Measurements from ENCODE around the gene GALNT18.
"Not testable (repeated sequence)": the region's sequence is repeated elsewhere in the genome, so short reads cannot be mapped to it uniquely, and the experiment has no call there.

Gene GALNT18

DNA sequence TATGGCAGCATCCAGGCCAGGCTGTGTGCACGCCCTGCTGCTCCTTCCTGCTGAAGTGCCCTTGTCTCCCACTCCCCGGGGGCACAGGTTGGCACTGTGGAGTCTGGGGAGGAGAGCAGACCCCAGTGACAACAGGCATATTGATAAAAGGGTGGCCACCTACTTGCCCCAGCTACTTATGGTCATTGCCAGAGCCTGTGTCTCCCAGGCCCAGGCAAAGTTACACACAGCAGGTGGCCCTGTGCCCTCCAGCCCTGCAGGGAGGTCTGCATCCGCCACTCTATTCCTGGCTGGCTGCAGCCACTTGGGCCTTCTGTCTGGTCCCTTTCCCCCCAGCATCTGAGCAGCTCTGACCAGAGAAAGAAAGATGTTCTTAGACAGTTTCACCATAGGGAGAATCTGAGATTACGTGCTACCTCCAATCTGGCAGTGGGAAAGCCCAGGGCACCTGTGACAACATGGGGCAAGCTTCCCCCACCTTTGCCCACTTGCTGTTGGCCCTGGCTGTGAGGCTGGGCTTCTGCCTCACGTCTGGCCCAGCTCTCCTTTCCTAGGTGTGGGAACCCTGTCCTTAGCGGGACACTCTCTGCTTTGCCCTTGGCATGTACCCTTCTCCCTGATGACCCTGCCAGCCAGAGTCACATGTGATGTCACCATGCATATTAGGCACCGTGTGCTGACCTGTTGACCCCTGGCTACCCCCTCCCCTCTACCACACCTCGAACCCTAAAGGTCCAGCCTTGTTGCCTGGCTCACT lies 243.4 kb downstream of the GALNT18 start:
- no peak for DNase-seq

DNA sequence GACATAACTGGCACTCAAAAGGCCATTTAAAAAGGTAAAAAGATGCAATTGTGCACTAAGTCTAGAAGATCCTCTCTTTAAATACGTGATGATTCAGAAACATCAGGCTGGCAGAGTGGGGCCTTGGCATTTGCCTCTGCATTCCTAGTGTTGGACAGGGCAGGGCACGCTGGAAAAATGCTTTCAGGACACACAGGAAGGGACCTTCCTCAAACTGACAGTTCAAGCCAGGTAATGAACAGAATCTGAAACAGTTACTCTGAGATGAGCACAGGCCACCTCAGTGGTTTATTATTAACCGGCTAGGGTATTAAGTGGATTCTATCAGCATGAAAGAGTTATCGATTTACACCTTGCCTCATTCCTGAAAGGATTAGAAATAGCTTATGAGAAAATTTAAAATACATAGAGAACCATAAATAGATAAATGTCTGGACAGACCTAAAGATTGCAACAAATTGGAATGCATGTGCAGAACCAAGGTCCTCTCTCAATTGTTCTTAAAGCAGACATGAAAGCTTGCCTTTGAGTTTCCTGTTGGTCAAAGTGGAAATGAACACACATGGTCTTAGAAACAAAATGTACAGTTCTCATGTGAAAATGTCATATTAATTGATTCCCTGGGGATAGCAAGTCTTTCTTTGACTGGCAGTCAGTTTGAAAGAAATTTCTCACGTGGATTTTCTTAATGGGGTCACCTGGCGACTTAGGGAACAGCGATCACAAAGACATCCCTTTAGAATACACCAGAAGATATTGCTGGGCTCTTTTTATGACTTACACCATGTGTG lies 247.3 kb downstream of the GALNT18 start:
- no peak for DNase-seq

DNA sequence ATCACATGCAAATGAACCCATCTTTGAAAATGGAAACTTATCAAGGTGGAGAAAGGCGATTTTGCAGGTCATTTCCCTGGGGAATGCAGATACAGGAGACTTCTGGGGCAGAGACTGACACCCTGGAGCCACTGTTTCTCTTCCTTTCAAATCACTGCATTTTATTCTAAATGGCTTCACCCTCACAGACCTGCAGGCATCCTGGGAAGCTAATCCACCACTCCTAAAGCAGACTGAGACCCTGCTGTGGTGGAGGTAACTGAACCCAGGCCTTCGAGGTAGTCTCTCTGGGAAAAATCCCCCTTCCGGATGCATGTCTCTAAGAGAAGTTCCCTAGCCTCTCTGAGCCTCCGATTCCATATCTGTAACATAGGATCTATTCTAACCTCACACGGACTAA lies 247.9 kb downstream of the GALNT18 start:
- DNase-seq, result no peak

DNA sequence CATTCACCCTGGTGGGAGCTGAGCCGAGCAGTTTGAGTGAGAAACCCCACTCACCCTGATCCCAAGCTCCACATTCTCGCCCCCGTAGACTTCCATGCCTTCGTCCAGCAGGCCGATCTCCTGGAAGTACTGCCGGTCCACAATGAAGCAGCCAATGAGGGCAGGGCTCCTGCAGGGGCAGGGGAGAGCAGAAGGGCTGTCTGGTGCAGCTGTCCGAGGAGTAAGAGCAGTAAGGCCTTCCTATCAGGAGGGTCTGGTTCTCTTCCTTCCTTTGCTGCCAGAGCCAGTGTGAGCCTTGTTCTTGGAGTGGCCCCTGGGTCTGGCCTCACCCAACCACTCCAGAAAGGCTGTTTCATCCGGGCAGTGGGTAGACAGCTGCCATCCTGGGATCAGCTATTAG lies 249.3 kb downstream of the GALNT18 start:
- no peak for DNase-seq

DNA sequence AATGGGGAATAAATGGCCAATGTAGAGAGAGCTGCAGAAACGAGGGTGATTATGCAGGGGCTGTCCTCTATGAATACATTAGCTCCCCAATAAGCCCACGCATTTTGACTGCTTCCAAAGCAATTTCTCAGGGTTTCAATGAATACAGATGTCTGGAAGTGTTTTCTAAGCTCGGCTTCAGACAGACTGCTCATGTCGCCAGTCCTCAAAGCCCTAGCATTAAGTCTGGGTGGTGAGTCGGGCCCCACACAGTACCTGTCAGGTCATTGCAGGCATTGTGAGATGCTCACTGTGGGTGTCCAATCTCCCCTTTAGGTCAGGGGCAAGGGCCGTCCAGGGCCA lies 250.9 kb downstream of the GALNT18 start:
- DNase-seq, result no peak

DNA sequence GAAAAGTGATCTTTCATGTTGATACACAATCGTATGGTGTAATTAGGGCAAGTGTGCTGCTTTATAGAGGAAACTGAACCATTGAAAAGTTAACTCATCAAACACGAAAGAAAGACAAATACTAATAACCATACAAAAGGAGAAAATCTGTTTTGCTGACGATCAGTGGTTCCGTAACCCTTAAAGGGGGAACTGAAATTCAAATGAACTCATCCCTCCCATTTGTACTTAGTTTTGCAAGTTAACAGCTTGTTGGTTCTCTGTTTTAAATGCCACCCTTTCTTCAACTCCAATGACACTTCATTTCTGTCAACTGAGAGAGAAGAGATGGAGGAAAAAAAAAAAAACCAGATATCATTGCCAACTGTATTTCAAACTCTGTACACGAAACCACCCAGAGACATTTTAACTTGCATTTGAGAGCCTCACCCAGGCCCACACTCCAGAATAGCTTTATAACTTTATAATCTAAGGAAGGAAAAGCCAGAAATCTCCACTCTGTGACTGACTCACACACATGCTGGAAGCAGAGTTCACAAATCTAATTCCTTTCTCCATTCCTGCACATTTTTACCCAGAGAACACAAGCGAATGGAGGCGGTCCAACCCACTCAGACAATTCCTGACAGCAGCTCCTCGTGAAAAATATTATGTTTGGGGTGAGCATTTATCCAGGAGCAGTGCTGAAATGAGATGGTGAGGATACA lies 251.4 kb downstream of the GALNT18 start:
- DNase-seq, result no peak

DNA sequence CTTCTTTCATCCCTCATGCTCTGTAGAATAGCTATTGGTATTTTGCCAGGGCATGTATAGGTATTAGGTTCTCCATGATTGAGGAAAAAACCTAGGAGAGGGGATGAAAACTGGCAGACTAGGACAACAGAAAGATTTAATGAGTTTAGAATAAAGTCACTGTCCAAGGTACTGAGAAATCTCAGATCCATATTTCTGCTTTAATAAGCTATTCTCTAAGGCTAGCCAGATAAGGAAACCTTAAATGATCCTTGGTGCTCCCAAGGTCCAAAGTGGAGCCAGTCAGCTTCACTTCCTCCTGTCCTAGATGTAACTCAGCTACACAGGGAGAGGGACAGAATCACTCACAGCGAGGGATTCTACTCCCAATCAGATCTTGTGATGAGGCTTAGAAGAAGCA lies 255.0 kb downstream of the GALNT18 start:
- DNase-seq, result no peak

DNA sequence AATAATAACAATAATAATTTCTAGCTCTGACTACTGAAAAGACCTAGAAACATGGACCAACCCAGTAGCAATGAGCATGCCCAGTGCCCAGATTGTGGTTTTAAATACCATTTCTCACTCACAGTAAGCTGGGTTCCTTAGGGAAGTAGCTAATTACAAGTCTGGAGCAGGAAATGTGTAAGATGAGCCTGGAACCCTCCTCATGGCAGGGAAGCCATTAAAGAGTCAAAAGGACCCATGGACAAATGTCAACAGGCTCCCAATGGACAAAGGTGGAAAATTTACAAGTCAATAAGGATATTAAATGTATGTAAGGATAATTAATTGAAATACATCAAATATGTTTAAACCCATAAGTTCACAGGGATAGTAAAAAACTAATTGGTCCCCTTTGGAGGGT lies 258.1 kb downstream of the GALNT18 start:
- no peak for DNase-seq

DNA sequence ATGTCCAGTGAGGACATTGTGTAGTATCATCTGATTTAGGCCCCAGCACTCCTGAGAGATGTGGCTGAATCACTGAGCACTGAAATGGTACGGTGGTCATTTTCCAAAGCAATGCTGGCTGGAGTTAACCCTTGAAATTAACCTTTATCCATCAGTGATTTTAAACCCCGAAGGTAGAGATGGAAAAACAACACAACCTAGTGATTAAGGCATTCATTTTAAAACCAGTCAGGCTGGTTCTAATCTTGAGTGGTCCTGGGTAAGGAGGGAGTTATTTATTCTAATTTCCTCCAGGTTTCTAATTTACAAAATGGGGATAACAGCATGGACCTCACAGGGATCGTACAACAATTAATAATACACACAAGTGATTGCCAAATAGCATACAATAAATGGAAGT lies 262.2 kb downstream of the GALNT18 start:
- no peak for DNase-seq

DNA sequence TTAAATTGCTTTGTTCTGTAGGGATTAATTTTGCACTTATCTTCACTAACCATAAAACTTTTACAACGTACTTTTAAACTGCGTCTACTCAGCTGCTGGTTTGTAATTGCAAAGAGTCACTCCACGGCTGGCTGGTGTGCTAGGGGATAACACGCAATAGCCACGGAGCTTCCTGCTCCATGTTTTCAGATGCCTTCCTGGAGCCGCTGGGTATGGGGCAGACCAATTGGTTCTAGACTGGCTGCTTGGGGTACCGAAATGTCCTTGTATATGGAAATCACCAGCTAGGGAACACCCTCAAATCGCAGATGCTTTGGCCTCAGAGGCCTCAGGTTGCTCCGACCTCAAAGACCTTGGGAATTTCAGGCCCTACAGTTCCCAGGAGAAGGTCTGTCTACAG lies 265.0 kb downstream of the GALNT18 start:
- DNase-seq, result no peak

DNA sequence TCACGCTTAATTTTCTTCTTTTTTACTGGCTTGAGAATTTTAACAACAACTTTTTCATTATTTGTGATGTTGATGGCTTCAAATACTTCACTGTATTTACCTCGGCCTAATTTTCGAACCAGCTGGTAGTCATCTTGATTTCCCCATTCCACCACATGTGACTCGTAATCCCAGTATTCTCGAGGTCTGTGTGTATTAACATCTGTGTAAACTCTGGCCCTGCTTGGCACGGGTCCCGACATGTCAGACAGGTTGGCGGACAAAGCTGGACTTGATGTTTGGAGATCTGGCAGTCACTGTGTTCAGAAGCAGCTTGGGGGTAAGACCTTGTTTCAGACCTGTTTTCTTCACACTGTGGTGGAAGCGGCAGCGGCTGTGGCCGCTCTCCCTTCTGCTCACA lies 268.9 kb downstream of the GALNT18 start, which contains the start of gene CSNK2A3:
Gene CSNK2A3, minus strand, starts transcription at position 373 of the 400 bp plus-strand sequence. Its CDS starts 131 bp downstream, at position 242.
- DNase-seq, result not testable (repeated sequence)

DNA sequence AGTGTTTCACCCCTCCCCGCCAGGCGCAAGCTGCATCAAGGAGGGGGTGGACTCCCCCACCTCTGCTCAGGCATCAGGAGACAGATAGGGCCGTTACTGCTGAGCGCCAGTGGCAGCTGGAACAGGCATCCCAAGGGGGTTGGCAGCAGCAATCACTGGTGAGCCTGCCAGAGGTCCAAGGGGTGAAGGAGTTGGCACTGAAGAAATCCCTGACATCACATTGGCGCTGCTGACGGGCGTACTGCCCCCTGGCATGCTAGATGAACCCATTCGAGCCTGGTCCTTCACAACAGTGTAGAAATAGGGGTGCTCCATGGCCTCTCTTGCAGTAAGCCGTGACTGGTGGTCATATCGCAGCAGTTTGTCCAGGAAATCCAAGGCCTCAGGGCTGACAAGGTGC lies 270.0 kb downstream of the GALNT18 start:
- not testable (repeated sequence) for DNase-seq

DNA sequence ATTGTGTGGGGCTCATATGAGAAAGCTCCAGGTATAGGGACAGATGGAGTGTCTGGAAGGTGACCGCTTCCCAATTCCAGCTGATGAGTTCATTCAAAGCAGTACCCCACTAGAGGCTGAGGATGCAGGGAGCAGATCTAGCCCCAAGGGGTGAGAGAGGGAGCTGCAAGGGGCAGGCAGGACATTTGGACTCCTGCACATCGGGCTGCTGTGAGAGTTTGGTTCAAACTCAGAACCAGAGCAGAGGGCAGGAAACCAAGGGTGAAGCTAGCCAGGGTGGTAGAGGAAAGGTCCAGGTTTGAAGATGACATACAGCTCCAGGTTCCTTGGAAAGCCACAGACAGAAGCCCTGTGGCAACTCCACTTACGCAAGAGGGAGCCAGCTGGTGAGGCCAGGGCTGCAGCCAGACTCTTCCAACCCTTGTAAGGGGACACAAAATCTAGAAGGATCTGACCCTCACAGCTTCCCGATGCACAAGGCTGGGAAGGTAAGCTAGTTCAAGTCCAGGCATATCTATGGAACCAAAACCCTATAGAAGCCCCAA lies 270.7 kb downstream of the GALNT18 start:
- no peak for DNase-seq

DNA sequence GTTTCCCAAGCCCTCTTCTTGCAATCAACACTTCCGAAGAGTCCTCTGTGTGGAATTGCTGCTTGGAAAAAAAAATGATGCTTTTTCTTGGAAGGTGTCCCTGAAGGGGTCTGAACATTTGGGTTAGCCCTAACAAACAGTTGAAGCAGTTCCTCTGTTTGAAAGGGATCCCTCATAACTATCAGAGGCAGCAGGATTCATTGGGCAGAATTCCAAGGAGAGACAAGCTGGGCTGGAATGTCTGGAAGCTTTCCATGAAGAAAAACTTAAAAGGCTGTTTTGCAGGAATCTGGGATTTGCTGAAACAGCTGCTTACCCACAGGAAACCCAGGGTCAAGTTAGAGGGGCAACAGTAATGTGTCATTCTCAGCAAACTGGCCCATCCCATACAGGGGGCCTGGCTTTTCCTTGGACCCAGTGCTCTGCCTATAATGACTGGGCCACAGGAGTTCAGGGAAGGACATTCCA lies 271.9 kb downstream of the GALNT18 start:
- DNase-seq, result no peak

DNA sequence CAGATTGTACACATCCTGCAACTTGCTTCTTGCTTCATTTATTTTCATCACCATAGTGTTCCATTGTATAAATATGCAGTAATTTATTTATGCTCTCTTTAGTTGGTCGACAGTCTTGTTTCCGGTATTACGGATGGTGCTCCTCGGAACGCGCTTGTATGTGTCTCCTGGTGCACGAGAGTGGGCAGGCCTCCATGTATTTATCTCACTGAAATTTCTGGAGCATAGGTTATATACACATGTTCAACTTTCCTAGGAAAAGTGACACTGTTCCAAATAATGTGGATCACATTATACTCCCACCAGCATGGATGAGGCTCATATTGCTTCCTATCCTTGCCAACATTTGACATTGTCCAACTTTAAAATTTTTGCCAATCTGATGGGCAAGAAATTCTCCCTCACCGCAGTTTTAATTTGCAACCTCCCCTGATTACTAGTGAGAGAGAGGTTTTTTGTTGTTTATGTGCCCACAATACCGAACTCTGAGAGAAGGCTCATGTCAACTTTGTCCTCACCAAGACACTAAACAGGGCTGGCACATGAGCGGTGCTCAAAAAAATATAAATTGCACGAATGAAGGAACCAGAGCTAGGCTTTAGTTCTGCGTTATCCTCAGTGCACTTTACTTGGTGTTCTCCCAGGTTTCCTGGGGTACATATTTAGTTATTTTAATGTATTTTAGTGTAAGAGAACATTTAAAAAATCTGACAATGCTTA lies 272.5 kb downstream of the GALNT18 start:
- no peak for DNase-seq

DNA sequence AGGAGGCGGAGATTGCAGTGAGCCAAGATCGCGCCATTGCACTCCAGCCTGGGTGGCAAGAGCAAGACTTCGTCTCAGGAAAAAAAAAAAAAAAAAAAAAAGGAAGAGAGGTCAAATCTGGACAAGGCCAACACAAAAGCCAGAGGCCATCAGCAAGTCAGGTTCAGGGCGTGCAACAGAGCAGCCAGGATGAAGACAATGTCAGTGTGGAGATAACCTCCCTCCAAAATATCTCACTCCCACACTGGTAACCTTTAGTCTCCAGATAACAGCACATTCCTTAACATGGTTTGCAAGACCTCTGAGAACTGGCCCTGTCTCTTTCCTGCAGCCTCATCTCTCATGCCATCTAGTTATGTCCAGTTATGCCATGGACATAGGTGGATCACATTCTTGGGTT lies 273.5 kb downstream of the GALNT18 start:
- DNase-seq, result no peak

DNA sequence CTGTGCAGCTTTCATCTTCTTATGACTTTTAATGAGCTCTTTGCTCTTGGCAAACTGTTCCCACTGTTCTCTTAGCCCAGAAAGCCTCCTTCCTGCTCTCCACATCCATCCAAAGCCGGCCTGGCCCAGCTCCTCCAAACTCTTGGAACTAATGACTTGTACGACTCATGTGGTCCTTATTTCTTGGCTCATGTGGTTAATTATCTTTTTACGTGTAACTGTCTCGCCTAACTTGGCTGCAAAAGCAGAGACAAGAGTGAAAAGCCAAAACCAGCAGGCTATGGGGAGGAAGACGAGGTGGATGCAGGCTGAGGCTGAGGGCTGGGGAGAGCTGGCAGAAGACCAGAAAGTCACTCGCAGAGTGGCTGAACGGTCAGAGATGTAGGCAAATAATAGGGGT lies 274.2 kb downstream of the GALNT18 start:
- DNase-seq, result no peak

DNA sequence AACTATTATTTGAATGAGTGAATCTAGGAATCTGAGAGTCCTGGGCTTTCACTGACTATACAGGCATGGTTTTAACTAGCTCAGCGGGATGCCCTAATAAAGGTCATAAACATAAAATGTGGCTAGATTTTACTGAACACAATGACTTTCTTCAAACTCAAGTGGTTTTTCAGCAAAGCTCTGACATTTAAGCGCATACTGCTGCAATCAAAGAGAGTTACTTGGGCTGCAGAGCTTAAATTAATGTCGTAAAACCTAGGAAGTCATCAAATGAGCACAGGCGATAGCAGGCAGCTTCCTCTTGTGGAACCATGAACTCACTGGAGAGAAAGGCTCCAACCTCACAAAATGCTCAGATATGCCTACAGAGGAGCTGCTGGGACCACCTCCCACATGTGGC lies 275.5 kb downstream of the GALNT18 start:
- no peak for DNase-seq

DNA sequence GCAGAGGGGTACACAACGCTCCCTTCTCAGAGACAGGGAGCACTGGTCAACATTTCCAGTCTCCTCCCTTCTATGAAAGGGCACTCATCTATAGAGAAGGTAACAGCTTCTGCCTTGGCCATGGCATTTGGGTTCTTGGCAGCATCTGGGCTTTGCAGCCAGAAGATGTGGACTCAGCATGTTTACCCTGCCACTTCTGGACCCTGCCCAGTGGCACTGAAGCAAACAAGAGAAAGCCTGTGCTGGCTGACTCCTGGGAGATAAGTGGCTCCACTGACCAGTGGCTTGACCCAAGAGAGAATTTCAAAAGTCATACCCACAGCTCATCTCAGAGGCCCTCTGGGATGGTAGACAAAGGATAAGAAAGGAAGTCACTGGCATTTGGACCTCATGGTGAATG lies 276.7 kb downstream of the GALNT18 start:
- no peak for DNase-seq

DNA sequence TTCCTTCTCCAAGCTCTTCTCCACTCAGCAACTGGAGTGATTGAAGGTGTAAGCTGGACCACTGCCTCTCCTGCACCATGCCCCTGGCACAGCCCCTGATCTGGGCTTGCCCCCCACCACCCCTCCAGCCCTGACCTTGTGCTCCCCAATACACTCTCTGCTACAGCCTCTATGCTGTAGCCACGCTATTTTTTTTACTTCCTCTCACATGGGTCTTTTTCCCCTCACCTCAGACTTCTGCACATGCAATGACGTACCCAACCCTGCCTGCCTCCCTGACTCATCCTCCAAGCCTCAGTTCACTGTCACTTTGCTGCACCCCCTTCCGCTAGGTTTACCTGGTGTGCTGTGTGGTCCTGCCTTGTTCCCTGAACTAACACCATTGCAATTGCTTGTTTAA lies 277.8 kb downstream of the GALNT18 start:
- no peak for DNase-seq

DNA sequence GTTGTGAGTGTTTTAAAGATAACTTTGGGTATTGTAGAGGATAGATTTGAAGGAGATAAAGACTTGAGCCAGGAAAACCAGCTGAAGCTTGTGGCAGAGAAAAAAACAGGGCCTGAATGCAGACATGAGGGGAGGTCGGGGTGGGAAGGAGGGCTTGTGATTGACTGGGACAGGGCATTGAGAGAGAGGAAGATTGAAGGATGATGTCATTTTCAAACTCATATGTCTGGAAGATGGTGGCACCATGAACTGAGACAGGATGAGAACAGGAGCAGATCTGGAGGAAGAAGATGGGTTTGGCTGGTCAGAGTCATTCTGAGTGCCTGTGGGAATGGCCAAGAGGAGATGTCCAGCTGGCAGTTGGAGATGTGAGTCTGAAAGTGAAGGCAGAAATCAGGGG lies 283.5 kb downstream of the GALNT18 start:
- no peak for DNase-seq

DNA sequence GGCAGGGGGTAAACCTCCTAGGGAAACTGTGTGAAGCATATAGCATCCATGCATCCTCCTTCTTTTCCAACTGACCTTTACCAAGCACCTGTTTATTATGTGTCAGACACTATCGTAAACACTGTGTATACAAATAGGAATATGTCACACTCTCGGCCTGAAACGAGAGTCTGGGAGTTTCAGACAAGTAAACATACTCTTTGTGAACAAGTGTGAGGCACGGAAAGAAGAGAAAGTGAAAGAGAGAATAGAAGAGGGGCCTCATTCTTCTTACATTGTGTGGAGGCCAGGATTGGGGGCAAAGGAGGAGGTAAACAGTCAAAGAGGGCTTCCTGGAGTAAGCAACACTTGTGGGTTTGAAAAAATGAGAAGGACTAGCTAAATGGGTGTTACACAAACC lies 285.1 kb downstream of the GALNT18 start:
- no peak for DNase-seq

DNA sequence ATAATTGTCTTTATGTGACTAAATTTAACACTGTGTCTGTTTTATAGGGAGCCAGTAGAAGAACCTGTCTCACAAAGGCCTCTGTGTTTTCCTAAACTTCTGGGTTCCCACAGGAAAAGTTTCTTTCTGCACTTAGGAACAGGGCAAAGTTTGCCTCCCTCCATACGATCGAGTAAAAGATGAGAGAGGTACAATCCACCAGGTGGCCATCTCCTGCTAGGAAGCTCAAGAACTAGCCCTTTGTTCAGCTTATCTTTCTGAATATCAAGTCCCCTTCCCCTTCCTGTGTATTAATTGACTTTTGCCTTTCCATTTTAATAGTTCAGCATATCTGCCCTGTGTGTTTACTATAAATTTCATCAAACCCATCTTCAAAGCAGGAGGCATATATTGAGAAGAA lies 286.8 kb downstream of the GALNT18 start:
- DNase-seq, result no peak

All from activated CD4-positive, alpha-beta T cell treated with anti-CD3 and anti-CD28 coated beads, Interleukin-2, Interleukin-6, amounts not matched to agents 100 ng/mL and 50 ng/mL, durations not matched to agents 16 hours and 8 hours (primary cell).